Natural killer cell (primary cell): ENCODE results near the gene TMED8. TPM values are rescaled to one million over a fixed set of nuclear protein-coding genes. Genes with fewer than 3 reads are reported as not detected.

ENCODE experiments used
- ATAC-seq, 3 donors: fragments of 150-1000 bp in 2 of 3; fragments of 200-7000 bp in 1 of 3; cut with Tn5 transposase; 1 replicate in 1 of 3; 2 replicates in 2 of 3; pipeline ENCODE4 v1.10.0; 2021; ENCODE audit warnings: mild to moderate bottlenecking in 2 of 3, moderate library complexity in 2 of 3
- DNase-seq, 2 donors: peaks; one replicate each; pipeline versions ENCODE4 v3.0.0 to v3.0.0-alpha.2; 2013 to 2021; ENCODE audit warnings: mixed read lengths in 1 of 2
- H3K27ac ChIP-seq: one replicate; pipeline ENCODE4 v1.5.1; 2013; ENCODE audit warnings: mild to moderate bottlenecking, low read length
- H3K27me3 ChIP-seq: one replicate; pipeline ENCODE4 v1.6.1; 2013; ENCODE audit warnings: low read length; ENCODE audit not compliant: control insufficient read depth, insufficient read depth
- H3K36me3 ChIP-seq: one replicate; pipeline ENCODE4 v1.6.1; 2013; ENCODE audit warnings: low read length; ENCODE audit not compliant: control insufficient read depth, insufficient read depth
- H3K4me1 ChIP-seq: one replicate; pipeline ENCODE4 v1.6.1; 2013; ENCODE audit warnings: low read length; ENCODE audit not compliant: control insufficient read depth, insufficient read depth
- H3K4me3 ChIP-seq: one replicate; pipeline ENCODE4 v1.5.1; 2013; ENCODE audit warnings: low read length
- H3K9me3 ChIP-seq: one replicate; pipeline ENCODE4 v1.6.1; 2013; ENCODE audit warnings: low read length; ENCODE audit not compliant: control insufficient read depth, insufficient read depth
- H3K27ac Mint-ChIP-seq, 2 donors: one replicate each; pipeline ENCODE4 v1.8.0; 2022; ENCODE audit warnings: mild to moderate bottlenecking in 2 of 2, mixed read lengths in 2 of 2, moderate library complexity in 1 of 2
- H3K27me3 Mint-ChIP-seq, 2 donors: one replicate each; pipeline ENCODE4 v1.8.0; 2022; ENCODE audit warnings: low read depth in 2 of 2, mixed read lengths in 2 of 2
- H3K36me3 Mint-ChIP-seq: one replicate; pipeline ENCODE4 v1.8.0; 2022; ENCODE audit warnings: mixed read lengths
- H3K4me1 Mint-ChIP-seq, 2 donors: one replicate each; pipeline ENCODE4 v1.8.0; 2022; ENCODE audit warnings: mixed read lengths in 2 of 2
- H3K4me3 Mint-ChIP-seq: one replicate; pipeline ENCODE4 v1.8.0; 2022; ENCODE audit warnings: mild to moderate bottlenecking, moderate library complexity, mixed read lengths
- H3K9me3 Mint-ChIP-seq, 2 donors: one replicate each; pipeline ENCODE4 v1.8.0; 2022; ENCODE audit warnings: mixed read lengths in 2 of 2
- WGBS: methylation state at CpG from one replicate; pipeline ENCODE4 v1.1.7; 2013; ENCODE audit warnings: missing lambda C conversion rate; ENCODE audit not compliant: insufficient coverage; 5-methylcytosine and 5-hydroxymethylcytosine counted together
- intact Hi-C: fragments of 100-400 bp; cut with micrococcal nuclease; formaldehyde crosslinking; loops from one replicate; pipeline ENCODE4 v1.14.2; 2022
- total RNA-seq, 4 donors: library from RNA; stranded (reverse); fragments of 120-200 nt in 1 of 4; gene quantifications; one replicate each; pipeline versions ENCODE4 v1.2.3 to v1.2.4, GENCODE V29; 2013 to 2022
- TF ChIP-seq, protein P1 (sequence below): fragments of 200-600 bp; IDR thresholded peaks from one replicate; pipeline ENCODE4 v1.8.0; 2022; ENCODE audit warnings: antibody characterized with exemption

TMED8 gene
- total RNA-seq, 3 donors from 2014 or later (not counting 1 experiment from before 2014, with no cell fraction given) = 8.0 to 9.3 (median 9.1) TPM

DNA sequence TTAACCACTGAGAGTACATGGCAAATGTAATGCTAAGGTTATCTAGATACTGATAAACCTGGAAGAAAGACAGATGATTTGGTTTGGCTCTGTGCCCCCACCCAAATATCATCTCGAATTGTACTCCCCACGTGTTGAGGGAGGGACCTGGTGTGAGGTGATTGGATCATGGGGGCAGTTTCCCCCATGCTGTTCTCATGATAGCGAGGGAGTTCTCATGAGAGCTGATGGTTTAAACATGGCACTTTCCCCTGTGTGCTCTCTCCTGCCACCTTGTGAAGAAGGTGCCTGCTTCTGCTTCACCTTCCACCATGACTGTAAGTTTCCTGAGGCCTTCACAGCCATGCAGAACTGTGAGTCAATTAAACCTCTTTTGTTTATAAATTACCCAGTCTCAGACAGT, 32.2 kb upstream of the TMED8 start:
- WGBS = 60% methylated on average over 3 of the region's 3 CpGs
- H3K36me3 Mint-ChIP-seq = no peaks in the 10 kb centered on the region
- TF ChIP-seq, protein P1, sequence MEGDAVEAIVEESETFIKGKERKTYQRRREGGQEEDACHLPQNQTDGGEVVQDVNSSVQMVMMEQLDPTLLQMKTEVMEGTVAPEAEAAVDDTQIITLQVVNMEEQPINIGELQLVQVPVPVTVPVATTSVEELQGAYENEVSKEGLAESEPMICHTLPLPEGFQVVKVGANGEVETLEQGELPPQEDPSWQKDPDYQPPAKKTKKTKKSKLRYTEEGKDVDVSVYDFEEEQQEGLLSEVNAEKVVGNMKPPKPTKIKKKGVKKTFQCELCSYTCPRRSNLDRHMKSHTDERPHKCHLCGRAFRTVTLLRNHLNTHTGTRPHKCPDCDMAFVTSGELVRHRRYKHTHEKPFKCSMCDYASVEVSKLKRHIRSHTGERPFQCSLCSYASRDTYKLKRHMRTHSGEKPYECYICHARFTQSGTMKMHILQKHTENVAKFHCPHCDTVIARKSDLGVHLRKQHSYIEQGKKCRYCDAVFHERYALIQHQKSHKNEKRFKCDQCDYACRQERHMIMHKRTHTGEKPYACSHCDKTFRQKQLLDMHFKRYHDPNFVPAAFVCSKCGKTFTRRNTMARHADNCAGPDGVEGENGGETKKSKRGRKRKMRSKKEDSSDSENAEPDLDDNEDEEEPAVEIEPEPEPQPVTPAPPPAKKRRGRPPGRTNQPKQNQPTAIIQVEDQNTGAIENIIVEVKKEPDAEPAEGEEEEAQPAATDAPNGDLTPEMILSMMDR = no peak
- H3K9me3 Mint-ChIP-seq = no peaks in the 10 kb centered on the region
- DNase-seq = peak in 1 of 2 donors; percentile 16
- peaks cover 8 to 13% of the 10 kb centered on the region in 2 donors for H3K4me1 Mint-ChIP-seq
- no peak overlapping the region for H3K4me3 ChIP-seq
- no peaks in the 10 kb centered on the region for H3K4me1 ChIP-seq
- no peaks in the 10 kb centered on the region for H3K9me3 ChIP-seq
- H3K27me3 ChIP-seq = no peaks in the 10 kb centered on the region
- H3K36me3 ChIP-seq = no peaks in the 10 kb centered on the region
- H3K27ac Mint-ChIP-seq = no peak overlapping the region
- no peaks in the 10 kb centered on the region for H3K27me3 Mint-ChIP-seq
- ATAC-seq = no peak
- intact Hi-C loops = no loop called here
- no peak overlapping the region for H3K4me3 Mint-ChIP-seq
- no peak overlapping the region for H3K27ac ChIP-seq

DNA sequence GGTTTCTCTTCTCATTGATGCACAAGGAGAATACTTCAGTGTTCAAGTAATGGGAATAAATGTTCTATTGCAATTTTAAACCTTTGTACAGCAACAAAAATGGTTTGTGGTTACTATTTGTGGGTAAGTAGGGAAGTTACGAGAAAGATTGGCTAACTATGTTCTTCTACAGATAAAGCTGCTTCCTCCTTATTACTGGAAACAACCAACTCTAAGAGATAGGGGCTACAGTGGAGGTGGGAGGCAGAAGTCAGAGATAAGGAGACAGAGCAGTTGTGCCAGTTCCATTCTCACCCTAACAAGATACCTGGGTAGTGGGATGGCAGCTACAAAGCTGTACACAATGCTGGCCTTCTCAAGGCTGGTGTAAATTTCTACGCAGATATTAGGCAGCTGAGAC, 30.3 kb upstream of the TMED8 start:
- ATAC-seq (peak in 1 of 3 donors; percentile 78), DNase-seq (no peak)
- TF ChIP-seq, protein P1 = no peak
- Histone ChIP-seq H3K27me3 (no peaks in the 10 kb centered on the region), H3K27ac (no peak overlapping the region), H3K9me3 (no peaks in the 10 kb centered on the region), H3K4me3 (no peak overlapping the region), H3K36me3 (no peaks in the 10 kb centered on the region), H3K4me1 (no peaks in the 10 kb centered on the region)
- H3K27ac Mint-ChIP-seq = no peak overlapping the region
- intact Hi-C loops = no loop called here
- H3K4me3 Mint-ChIP-seq = no peak overlapping the region
- H3K27me3 Mint-ChIP-seq = no peaks in the 10 kb centered on the region
- H3K9me3 Mint-ChIP-seq = no peaks in the 10 kb centered on the region
- 29% methylated on average over 1 of the region's 2 CpGs for WGBS
- no peaks in the 10 kb centered on the region for H3K36me3 Mint-ChIP-seq
- H3K4me1 Mint-ChIP-seq = peaks cover 8 to 13% of the 10 kb centered on the region in 2 donors

DNA sequence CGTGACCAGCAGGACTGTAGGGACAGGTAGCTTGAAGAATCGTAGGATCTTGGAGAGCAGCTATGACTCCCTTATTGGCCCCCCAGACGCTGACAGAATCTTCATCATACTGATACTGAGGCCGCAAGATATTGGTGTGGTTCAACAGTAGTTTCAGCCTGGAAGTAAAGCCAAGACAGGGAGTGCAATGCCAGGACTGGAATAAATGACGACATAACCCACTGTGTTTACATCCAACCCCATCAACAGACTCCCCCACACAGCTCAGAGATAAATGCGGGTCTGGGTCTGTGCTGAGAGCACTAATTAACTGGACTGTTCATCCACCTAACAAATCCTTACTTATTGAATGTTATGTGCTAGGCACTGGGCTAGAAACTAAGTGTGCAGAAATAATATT, 29.8 kb upstream of the TMED8 start:
- peak in 1 of 3 donors; percentile 53 for ATAC-seq
- Mint-ChIP-seq H3K9me3 (no peaks in the 10 kb centered on the region), H3K4me3 (no peak overlapping the region)

DNA sequence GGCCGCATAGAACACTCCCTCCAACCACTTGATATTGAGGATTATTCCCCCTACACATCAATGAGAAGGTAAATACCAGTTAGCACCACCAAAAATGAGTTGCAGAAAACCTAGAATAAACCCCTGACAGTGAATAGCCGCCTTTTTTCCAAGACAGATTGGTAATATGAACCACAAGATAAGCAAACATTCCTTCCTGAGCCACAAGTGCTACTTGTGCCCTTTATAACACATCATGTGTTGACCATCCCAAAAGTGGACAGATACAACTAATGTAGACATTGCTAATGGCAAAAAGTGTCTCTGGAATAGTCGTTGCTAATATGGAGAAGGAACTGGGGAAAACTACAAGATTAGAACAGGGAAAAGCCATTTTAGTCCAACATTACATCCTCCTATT, 29.2 kb upstream of the TMED8 start:
- H3K27ac ChIP-seq = no peak overlapping the region
- H3K4me1 Mint-ChIP-seq = peaks cover 8 to 13% of the 10 kb centered on the region in 2 donors
- WGBS = 83% methylated on average over 2 of the region's 3 CpGs

More for the DNA sequence above, 29.8 kb upstream of the TMED8 start:
- Mint-ChIP-seq H3K4me1 (peaks cover 8 to 13% of the 10 kb centered on the region in 2 donors), H3K36me3 (no peaks in the 10 kb centered on the region), H3K27ac (no peak overlapping the region), H3K27me3 (no peaks in the 10 kb centered on the region)
- intact Hi-C loops = no loop called here
- DNase-seq = no peak
- Histone ChIP-seq H3K36me3 (no peaks in the 10 kb centered on the region), H3K27ac (no peak overlapping the region), H3K4me1 (no peaks in the 10 kb centered on the region), H3K27me3 (no peaks in the 10 kb centered on the region), H3K9me3 (no peaks in the 10 kb centered on the region), H3K4me3 (no peak overlapping the region)
- WGBS = 42% methylated on average over 4 of the region's 6 CpGs
- TF ChIP-seq, protein P1 = no peak

More for the DNA sequence above, 29.2 kb upstream of the TMED8 start:
- no peaks in the 10 kb centered on the region for H3K27me3 Mint-ChIP-seq
- ATAC-seq (no peak), DNase-seq (no peak)
- Histone ChIP-seq H3K4me3 (no peak overlapping the region), H3K9me3 (no peaks in the 10 kb centered on the region), H3K4me1 (no peaks in the 10 kb centered on the region), H3K27me3 (no peaks in the 10 kb centered on the region), H3K36me3 (no peaks in the 10 kb centered on the region)
- H3K4me3 Mint-ChIP-seq = no peak overlapping the region
- no peaks in the 10 kb centered on the region for H3K36me3 Mint-ChIP-seq
- TF ChIP-seq, protein P1 = no peak
- H3K27ac Mint-ChIP-seq = no peak overlapping the region
- intact Hi-C loops = no loop called here
- no peaks in the 10 kb centered on the region for H3K9me3 Mint-ChIP-seq
